HG03457 (cell line): ENCODE data around the gene MYEOV.

Experiments
- ATAC-seq: cut with Tn5 transposase; IDR thresholded peaks from one replicate; pipeline ENCODE4 v1.9.1; 2021; ENCODE audit warnings: moderate number of reproducible peaks; ENCODE audit not compliant: unreplicated experiment

The MYEOV gene

GRCh38 chr11:69293819-69294505 lies at the start of gene MYEOV:
Gene MYEOV (plus strand): TSS chr11:69294155. CDS start chr11:69295355, 1,200 bp downstream.
- no peak for ATAC-seq

GRCh38 chr11:69244266-69244665 lies 49.7 kb upstream of the MYEOV start:
- ATAC-seq = no peak

- no peak for ATAC-seq
These were observed 48.9 kb upstream of the MYEOV start for GRCh38 chr11:69245041-69245440.

- no peak for ATAC-seq
These were observed 48.2 kb upstream of the MYEOV start for GRCh38 chr11:69245491-69246345.

GRCh38 chr11:69249311-69250185 lies 44.4 kb upstream of the MYEOV start:
- ATAC-seq = no peak

GRCh38 chr11:69250186-69251056 lies 43.5 kb upstream of the MYEOV start:
- no peak for ATAC-seq

GRCh38 chr11:69251057-69251393 lies 42.9 kb upstream of the MYEOV start:
- no peak for ATAC-seq

GRCh38 chr11:69251639-69252489 lies 42.1 kb upstream of the MYEOV start:
- ATAC-seq = no peak

- ATAC-seq = no peak
These were observed 41.5 kb upstream of the MYEOV start for GRCh38 chr11:69252490-69252837.

- ATAC-seq = no peak
These were observed 40.9 kb upstream of the MYEOV start for GRCh38 chr11:69253028-69253427.

- ATAC-seq = no peak
These were observed 36.8 kb upstream of the MYEOV start for GRCh38 chr11:69257134-69257533.

- no peak for ATAC-seq
These were observed 35.9 kb upstream of the MYEOV start for GRCh38 chr11:69257838-69258658.

GRCh38 chr11:69259096-69259495 lies 34.9 kb upstream of the MYEOV start:
- ATAC-seq = no peak

- no peak for ATAC-seq
These were observed 33.3 kb upstream of the MYEOV start for GRCh38 chr11:69260622-69261021.

GRCh38 chr11:69261116-69261515 lies 32.8 kb upstream of the MYEOV start:
- no peak for ATAC-seq

GRCh38 chr11:69262918-69263735 lies 30.8 kb upstream of the MYEOV start:
- no peak for ATAC-seq

- no peak for ATAC-seq
These were observed 30.3 kb upstream of the MYEOV start for GRCh38 chr11:69263736-69264052.

GRCh38 chr11:69264486-69264885 lies 29.5 kb upstream of the MYEOV start:
- ATAC-seq = no peak
